Measurements from ENCODE around the gene TTF2.

DNA sequence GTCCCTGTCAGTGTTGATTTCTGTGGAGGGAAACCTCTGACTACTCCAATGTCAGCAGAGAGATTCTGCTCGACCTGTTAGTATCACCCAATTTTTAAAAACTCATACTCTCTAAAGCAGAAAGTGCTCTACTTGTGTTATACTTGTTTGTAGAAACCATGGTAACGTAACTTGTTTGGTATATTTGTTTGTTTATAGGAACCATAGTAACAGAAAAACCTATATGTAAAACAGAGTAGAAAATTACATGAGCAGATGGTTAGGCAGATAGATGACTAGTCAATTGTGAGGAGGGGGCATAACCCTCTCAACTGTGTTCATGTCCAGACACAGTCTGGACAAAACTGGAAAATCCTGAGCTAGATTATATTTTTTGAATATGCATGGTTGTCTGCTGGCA, 54.8 kb downstream of the TTF2 start:
- TF ChIP-seq, protein P1, sequence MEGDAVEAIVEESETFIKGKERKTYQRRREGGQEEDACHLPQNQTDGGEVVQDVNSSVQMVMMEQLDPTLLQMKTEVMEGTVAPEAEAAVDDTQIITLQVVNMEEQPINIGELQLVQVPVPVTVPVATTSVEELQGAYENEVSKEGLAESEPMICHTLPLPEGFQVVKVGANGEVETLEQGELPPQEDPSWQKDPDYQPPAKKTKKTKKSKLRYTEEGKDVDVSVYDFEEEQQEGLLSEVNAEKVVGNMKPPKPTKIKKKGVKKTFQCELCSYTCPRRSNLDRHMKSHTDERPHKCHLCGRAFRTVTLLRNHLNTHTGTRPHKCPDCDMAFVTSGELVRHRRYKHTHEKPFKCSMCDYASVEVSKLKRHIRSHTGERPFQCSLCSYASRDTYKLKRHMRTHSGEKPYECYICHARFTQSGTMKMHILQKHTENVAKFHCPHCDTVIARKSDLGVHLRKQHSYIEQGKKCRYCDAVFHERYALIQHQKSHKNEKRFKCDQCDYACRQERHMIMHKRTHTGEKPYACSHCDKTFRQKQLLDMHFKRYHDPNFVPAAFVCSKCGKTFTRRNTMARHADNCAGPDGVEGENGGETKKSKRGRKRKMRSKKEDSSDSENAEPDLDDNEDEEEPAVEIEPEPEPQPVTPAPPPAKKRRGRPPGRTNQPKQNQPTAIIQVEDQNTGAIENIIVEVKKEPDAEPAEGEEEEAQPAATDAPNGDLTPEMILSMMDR (IDR thresholded peaks at IDR 0.05), result no peak
- TF ChIP-seq POLR2A (IDR thresholded peaks at IDR 0.05), result no peak

Measured in uterus (tissue), 2 donors.